PC-3 (cell line): ENCODE results near the gene ILK. TPM values are rescaled to one million over a fixed set of nuclear protein-coding genes. Genes with fewer than 3 reads are reported as not detected.
A peak's percentile ranks its signal among the peaks of the same experiment; 100 is the strongest.

ENCODE experiments used
- ATAC-seq: fragments of 200-7000 bp; cut with Tn5 transposase; 2 replicates; pipeline ENCODE4 v1.9.1; 2020; ENCODE audit warnings: mild to moderate bottlenecking, moderate library complexity
- BruUV-seq: library from RNA; stranded (reverse); fragments of 400-500 nt; replicated peaks from 2 replicates; lab custom pipeline; 2021; lab: Mats Ljungman, UMichigan
- CTCF ChIA-PET: fragments of 300-600 bp; sonication (Branson Sonifier 250); formaldehyde crosslinking; loops from one replicate; lab custom pipeline; 2022; ENCODE audit warnings: antibody characterized with exemption; lab: Charles Lee
- POLR2A ChIA-PET: fragments of 300-600 bp; sonication (Branson Sonifier 250); formaldehyde crosslinking; loops from one replicate; lab custom pipeline; 2022; ENCODE audit warnings: antibody characterized with exemption; ENCODE audit not compliant: unreplicated experiment; lab: Charles Lee
- DNase-seq: peaks from one replicate; pipeline ENCODE4 v3.0.0-alpha.2; 2015
- H2AFZ ChIP-seq: fragments of 300-600 bp; sonication (generic); 2 replicates; pipeline ENCODE4 v1.6.0; 2016; ENCODE audit warnings: antibody characterized with exemption, low read length
- H3F3A ChIP-seq: fragments of 300-600 bp; sonication (generic); one replicate; pipeline ENCODE4 v1.6.0; 2017; ENCODE audit warnings: antibody characterized with exemption, low read length, control low read depth, mild to moderate bottlenecking; ENCODE audit not compliant: unreplicated experiment
- H3K27ac ChIP-seq: fragments of 300-600 bp; sonication (generic); 2 replicates; pipeline ENCODE4 v1.5.1; 2016; ENCODE audit warnings: mild to moderate bottlenecking, low read length
- H3K27me3 ChIP-seq: fragments of 300-600 bp; sonication (generic); 2 replicates; pipeline ENCODE4 v1.6.1; 2016; ENCODE audit warnings: low read length, mixed read lengths
- H3K36me3 ChIP-seq: fragments of 300-600 bp; sonication (generic); 2 replicates; pipeline ENCODE4 v1.6.1; 2016; ENCODE audit warnings: low read depth, mixed run types, low read length, mixed read lengths
- H3K4me1 ChIP-seq: fragments of 300-600 bp; sonication (generic); 2 replicates; pipeline ENCODE4 v1.5.1; 2016; ENCODE audit warnings: low read length; ENCODE audit not compliant: insufficient read depth
- H3K4me2 ChIP-seq: fragments of 300-600 bp; sonication (generic); 2 replicates; pipeline ENCODE4 v1.6.0; 2016; ENCODE audit warnings: low read length
- H3K4me3 ChIP-seq: fragments of 300-600 bp; sonication (generic); 2 replicates; pipeline ENCODE4 v1.5.1; 2016; ENCODE audit warnings: mild to moderate bottlenecking, low read length, mixed read lengths
- H3K79me2 ChIP-seq: fragments of 300-600 bp; sonication (generic); 2 replicates; pipeline ENCODE4 v1.6.1; 2017; ENCODE audit warnings: low read length, mixed read lengths
- H3K9ac ChIP-seq: fragments of 300-600 bp; sonication (generic); 2 replicates; pipeline ENCODE4 v1.6.0; 2016; ENCODE audit warnings: mild to moderate bottlenecking, low read length
- H3K9me2 ChIP-seq: fragments of 300-600 bp; sonication (generic); replicated peaks from 2 replicates; pipeline ENCODE4 v1.6.1; 2016; ENCODE audit warnings: mixed run types, low read length, mixed read lengths
- H3K9me3 ChIP-seq: fragments of 300-600 bp; sonication (generic); 2 replicates; pipeline ENCODE4 v1.6.1; 2016; ENCODE audit warnings: low read length, mixed read lengths
- H4K20me1 ChIP-seq: fragments of 300-600 bp; sonication (generic); 2 replicates; pipeline ENCODE4 v1.6.1; 2016; ENCODE audit warnings: low read length, mixed read lengths
- CTCF ChIP-seq: fragments of 300-600 bp; sonication (generic); conservative IDR thresholded peaks from 2 replicates; pipeline ENCODE4 v1.5.1; 2017; ENCODE audit warnings: antibody characterized with exemption, low read depth, mild to moderate bottlenecking, low read length
- EZH2 ChIP-seq: fragments of 300-600 bp; sonication (generic); IDR thresholded peaks from one replicate; pipeline ENCODE4 v1.6.1; 2017; ENCODE audit warnings: antibody characterized with exemption, mild to moderate bottlenecking, low read length; ENCODE audit not compliant: unreplicated experiment
- EZH2phosphoT487 ChIP-seq: fragments of 300-600 bp; sonication (generic); IDR thresholded peaks from 2 replicates; pipeline ENCODE4 v1.6.1; 2018; ENCODE audit warnings: mild to moderate bottlenecking, antibody characterized with exemption, low read length, borderline replicate concordance
- intact Hi-C: fragments of 100-400 bp; cut with micrococcal nuclease; formaldehyde crosslinking; loops from 2 replicates; pipeline ENCODE4 v1.9.0; 2023
- total RNA-seq: library from RNA; depleted of rRNA; stranded (reverse); fragments of >200 nt; gene quantifications from 2 replicates; pipeline ENCODE4 v1.2.3, GENCODE V29; 2014

Gene ILK
- total RNA-seq, 1 experiment from 2014 or later, result 73.9 TPM

GRCh38 chr11:6616596-6617250 lies 13.1 kb downstream of the ILK start:
- DNase-seq (no peak), ATAC-seq (no peak)
- no peaks in the 10 kb centered on the region for H3K27me3 ChIP-seq
- no peaks in the 10 kb centered on the region for H3K36me3 ChIP-seq
- no peak overlapping the region for H3K9ac ChIP-seq
- H3K4me3 ChIP-seq, result no peak overlapping the region
- ChIA-PET POLR2A (no interaction called here), CTCF (no interaction called here)
- no peak overlapping the region for H2AFZ ChIP-seq
- intact Hi-C loops, result no loop called here
- H3K79me2 ChIP-seq, result peaks cover 4% of the 10 kb centered on the region
- H3K4me1 ChIP-seq, result peaks cover 22% of the 10 kb centered on the region
- H3K4me2 ChIP-seq, result no peak overlapping the region
- H3K9me3 ChIP-seq, result no peaks in the 10 kb centered on the region
- TF ChIP-seq EZH2phosphoT487, result no peak
- no peaks in the 10 kb centered on the region for H3F3A ChIP-seq
- H3K27ac ChIP-seq, result no peak overlapping the region
- H4K20me1 ChIP-seq, result no peaks in the 10 kb centered on the region
- no peaks in the 10 kb centered on the region for H3K9me2 ChIP-seq
- no TSS peak for BruUV-seq

- H4K20me1 ChIP-seq, result no peaks in the 10 kb centered on the region
- 0 out of 2 replicates have a peak overlapping the region, but pooled peaks have one; percentile 79 for H3K4me3 ChIP-seq
- peak overlapping the region; percentile 98 for H3K4me2 ChIP-seq
- H3K9ac ChIP-seq, result no peak overlapping the region
- no peaks in the 10 kb centered on the region for H3K27me3 ChIP-seq
- no peak overlapping the region for H3K27ac ChIP-seq
- DNase-seq (no peak), ATAC-seq (no peak)
- H3K36me3 ChIP-seq, result no peaks in the 10 kb centered on the region
- no TSS peak for BruUV-seq
- ChIA-PET POLR2A (interaction anchor here (0.6 kb wide), 1 partner anchor 66 kb away, joined by 4 read pairs; the partner anchor contains the start of gene MRPL17), CTCF (interaction anchor here (0.5 to 0.7 kb wide), 3 partner anchors 14 to 86 kb away, joined by 3 to 10 read pairs (median 4); partner anchors contain the start of gene MRPL17)
- peaks cover 22% of the 10 kb centered on the region for H3K4me1 ChIP-seq
- no peak for TF ChIP-seq CTCF
- no peak for TF ChIP-seq EZH2phosphoT487
- TF ChIP-seq EZH2, result no peak
- H3K9me2 ChIP-seq, result no peaks in the 10 kb centered on the region
- intact Hi-C loops, result no loop called here
- H3F3A ChIP-seq, result no peaks in the 10 kb centered on the region
- no peaks in the 10 kb centered on the region for H3K9me3 ChIP-seq
- H3K79me2 ChIP-seq, result peaks cover 3% of the 10 kb centered on the region; the same call in 1 of the 2 replicates
- no peak overlapping the region for H2AFZ ChIP-seq
Observed at GRCh38 chr11:6617315-6617781, 13.8 kb downstream of the ILK start.

GRCh38 chr11:6618117-6619003 lies 14.8 kb downstream of the ILK start:
- CTCF ChIA-PET, result interaction anchor here (0.5 to 1.2 kb wide), 6 partner anchors 15 to 137 kb away, joined by 3 to 10 read pairs (median 4); partner anchors contain the start of gene MRPL17
- Histone ChIP-seq H3K36me3 (no peaks in the 10 kb centered on the region), H3K4me3 (peak overlapping the region; percentile 79), H2AFZ (peak overlapping the region; percentile 85), H3K79me2 (peaks cover 3% of the 10 kb centered on the region; the same call in 1 of the 2 replicates), H3F3A (no peaks in the 10 kb centered on the region), H3K27ac (0 out of 2 replicates have a peak overlapping the region, but pooled peaks have one; percentile 1), H3K4me2 (peak overlapping the region; percentile 98), H3K4me1 (peaks cover 14% of the 10 kb centered on the region), H3K27me3 (no peaks in the 10 kb centered on the region), H3K9me3 (no peaks in the 10 kb centered on the region), H4K20me1 (no peaks in the 10 kb centered on the region), H3K9me2 (no peaks in the 10 kb centered on the region), H3K9ac (peak overlapping the region; percentile 67)
- DNase-seq (peak; percentile 54), ATAC-seq (peak; percentile 67)
- intact Hi-C loops, result loop anchor here (1.0 to 2.0 kb wide), 3 partner anchors 65 to 137 kb away; partner anchors contain the start of genes ARFIP2, MRPL17 and TIMM10B
- POLR2A ChIA-PET, result interaction anchor here (0.6 to 0.8 kb wide), 3 partner anchors 65 to 386 kb away, joined by 4 to 7 read pairs (median 5); partner anchors contain the start of gene MRPL17
- TF ChIP-seq EZH2phosphoT487 (no peak), CTCF (no peak), EZH2 (no peak)
- BruUV-seq, result TSS peak; percentile 74
